Neural crest cell (in vitro differentiated cells): Measurements from ENCODE around the gene F11. TPM values are rescaled to one million over a fixed set of nuclear protein-coding genes. Genes with fewer than 3 reads are reported as not detected.

Experiments
- DNase-seq: peaks from one replicate; pipeline ENCODE4 v3.0.0; 2021; ENCODE audit warnings: low read depth, mixed read lengths, low spot score
- H3K27ac Mint-ChIP-seq: one replicate; pipeline ENCODE4 v1.8.0; 2021; ENCODE audit warnings: mild to moderate bottlenecking, mixed read lengths; ENCODE audit not compliant: unreplicated experiment
- H3K27me3 Mint-ChIP-seq: 2 replicates; pipeline ENCODE4 v1.8.0; 2021; ENCODE audit warnings: low read depth, mild to moderate bottlenecking, mixed read lengths
- H3K36me3 Mint-ChIP-seq: 2 replicates; pipeline ENCODE4 v1.8.0; 2021; ENCODE audit warnings: low read depth, mild to moderate bottlenecking, mixed read lengths
- H3K4me1 Mint-ChIP-seq: 2 replicates; pipeline ENCODE4 v1.8.0; 2021; ENCODE audit warnings: mixed read lengths
- H3K4me3 Mint-ChIP-seq: one replicate; pipeline ENCODE4 v1.8.0; 2021; ENCODE audit warnings: mild to moderate bottlenecking, mixed read lengths
- H3K9me3 Mint-ChIP-seq: 2 replicates; pipeline ENCODE4 v1.8.0; 2021; ENCODE audit warnings: mixed read lengths
- total RNA-seq: library from RNA; stranded (reverse); gene quantifications from 2 replicates; pipeline ENCODE4 v1.2.1, GENCODE V29; 2021
- TF ChIP-seq, protein P1 (sequence below): fragments of 200-600 bp; sonication (generic); conservative IDR thresholded peaks from 2 replicates; pipeline ENCODE4 v1.5.0; 2021; ENCODE audit warnings: antibody characterized with exemption, mild to moderate bottlenecking

F11 gene
- total RNA-seq, 1 donor from 2014 or later: not detected

DNA sequence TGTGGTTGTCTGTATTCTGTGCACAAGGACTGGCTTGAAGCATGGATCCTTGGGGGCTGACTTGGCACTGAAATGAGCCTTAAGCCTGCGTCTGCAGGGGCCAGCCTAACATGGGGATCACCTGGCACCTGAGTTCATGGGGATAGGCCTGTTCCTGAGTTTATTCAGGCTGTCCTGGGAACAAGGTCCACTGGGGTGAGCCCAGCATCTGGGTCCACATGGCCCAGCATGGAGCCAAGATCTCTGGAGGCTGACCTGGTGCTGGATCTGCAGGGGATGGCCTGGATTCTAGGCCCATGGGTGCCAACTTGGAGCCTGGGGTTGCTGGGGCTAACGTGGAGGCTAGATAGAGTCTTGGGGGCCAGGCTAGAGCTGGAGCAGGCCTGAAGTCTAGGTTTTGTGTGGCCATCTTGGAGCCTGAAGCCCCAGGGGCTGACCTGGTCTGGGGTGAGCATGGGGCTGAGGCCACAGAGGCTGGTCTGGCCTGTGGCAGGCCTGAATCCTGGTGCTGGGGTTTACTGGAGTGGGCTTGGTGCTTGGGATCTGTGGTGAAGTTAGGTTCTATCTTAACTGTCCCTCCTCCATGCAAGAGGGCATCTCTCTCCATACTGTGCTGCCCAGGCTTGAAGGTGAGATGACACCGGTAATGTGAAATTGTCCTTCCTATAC is 39.3 kb upstream of the F11 start:
- Mint-ChIP-seq H3K27me3 (no peaks in the 10 kb centered on the region), H3K36me3 (peaks cover 19% of the 10 kb centered on the region), H3K4me3 (no peak overlapping the region), H3K27ac (no peak overlapping the region), H3K9me3 (peaks cover 14% of the 10 kb centered on the region), H3K4me1 (no peaks in the 10 kb centered on the region)
- DNase-seq: no peak
- TF ChIP-seq, protein P1, sequence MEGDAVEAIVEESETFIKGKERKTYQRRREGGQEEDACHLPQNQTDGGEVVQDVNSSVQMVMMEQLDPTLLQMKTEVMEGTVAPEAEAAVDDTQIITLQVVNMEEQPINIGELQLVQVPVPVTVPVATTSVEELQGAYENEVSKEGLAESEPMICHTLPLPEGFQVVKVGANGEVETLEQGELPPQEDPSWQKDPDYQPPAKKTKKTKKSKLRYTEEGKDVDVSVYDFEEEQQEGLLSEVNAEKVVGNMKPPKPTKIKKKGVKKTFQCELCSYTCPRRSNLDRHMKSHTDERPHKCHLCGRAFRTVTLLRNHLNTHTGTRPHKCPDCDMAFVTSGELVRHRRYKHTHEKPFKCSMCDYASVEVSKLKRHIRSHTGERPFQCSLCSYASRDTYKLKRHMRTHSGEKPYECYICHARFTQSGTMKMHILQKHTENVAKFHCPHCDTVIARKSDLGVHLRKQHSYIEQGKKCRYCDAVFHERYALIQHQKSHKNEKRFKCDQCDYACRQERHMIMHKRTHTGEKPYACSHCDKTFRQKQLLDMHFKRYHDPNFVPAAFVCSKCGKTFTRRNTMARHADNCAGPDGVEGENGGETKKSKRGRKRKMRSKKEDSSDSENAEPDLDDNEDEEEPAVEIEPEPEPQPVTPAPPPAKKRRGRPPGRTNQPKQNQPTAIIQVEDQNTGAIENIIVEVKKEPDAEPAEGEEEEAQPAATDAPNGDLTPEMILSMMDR: no peak

DNA sequence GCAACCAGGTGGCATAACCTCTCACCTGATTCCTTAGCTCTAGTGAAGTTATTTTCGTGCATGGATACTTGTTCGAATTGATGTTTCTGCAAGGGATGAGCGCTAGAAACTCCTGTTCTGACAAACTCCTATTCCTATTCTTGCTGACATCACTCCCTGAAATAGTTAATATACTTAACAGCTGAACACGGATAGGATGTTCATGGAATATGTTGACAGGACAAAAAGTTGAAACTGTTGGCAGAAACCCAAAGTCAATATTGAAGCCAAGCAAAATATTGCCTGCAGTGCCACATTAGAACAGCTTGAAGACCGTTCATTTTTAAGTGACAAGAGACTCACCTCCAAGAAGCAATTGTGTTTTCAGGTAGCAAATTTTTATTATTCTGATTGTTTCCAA is 38.8 kb upstream of the F11 start, which contains the start of gene KLKB1:
Gene KLKB1, plus strand, starts transcription at position 287 of the 400 bp plus-strand sequence. CDS start 689 bp downstream, outside the sequence.
- Mint-ChIP-seq H3K36me3 (peaks cover 19% of the 10 kb centered on the region), H3K27ac (no peak within 1 kb of the TSS), H3K9me3 (peaks cover 14% of the 10 kb centered on the region), H3K27me3 (no peaks in the 10 kb centered on the region), H3K4me1 (no peaks in the 10 kb centered on the region), H3K4me3 (no peak within 1 kb of the TSS)
- TF ChIP-seq, protein P1: no peak
- DNase-seq: no peak

DNA sequence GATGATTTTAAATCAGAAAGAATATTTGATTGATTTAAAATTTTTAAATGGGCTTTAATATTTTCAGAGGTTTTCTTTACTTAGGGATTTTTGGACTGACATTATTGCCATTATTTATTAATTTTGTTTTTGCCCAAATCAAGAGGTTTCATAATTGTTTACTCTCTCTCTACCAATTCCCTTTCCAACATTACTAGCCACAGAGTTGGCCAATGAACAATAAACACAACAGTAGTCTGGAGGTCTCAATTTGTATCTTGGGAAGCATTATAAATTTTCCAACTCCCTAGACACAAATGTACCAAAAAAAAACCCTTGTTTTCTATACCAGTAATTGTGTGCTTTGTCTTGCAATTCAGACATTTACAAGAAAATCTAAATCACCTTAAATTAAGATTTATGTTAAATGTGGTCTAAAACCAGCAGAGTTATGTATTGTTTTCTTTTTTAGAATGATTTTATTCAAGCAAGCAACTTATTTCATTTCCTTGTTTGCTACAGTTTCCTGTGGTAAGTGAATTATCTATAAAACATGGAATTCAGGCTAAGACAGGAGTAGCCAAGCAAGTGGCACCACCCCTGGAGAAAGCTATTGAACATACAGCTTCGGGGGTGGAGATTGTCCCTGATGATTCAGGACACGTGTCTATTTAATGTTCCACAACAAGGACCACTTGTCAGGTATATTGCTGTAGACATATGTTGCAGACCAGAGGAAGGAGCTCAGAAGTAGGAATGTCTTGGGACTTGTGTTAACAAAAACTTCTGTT is 38.1 kb upstream of the F11 start:
- H3K4me1 Mint-ChIP-seq: no peaks in the 10 kb centered on the region
- H3K36me3 Mint-ChIP-seq: peaks cover 18% of the 10 kb centered on the region
- no peak for DNase-seq
- TF ChIP-seq, protein P1: no peak
- H3K27me3 Mint-ChIP-seq: no peaks in the 10 kb centered on the region
- H3K4me3 Mint-ChIP-seq: no peak overlapping the region
- H3K27ac Mint-ChIP-seq: no peak overlapping the region
- H3K9me3 Mint-ChIP-seq: peaks cover 14% of the 10 kb centered on the region

DNA sequence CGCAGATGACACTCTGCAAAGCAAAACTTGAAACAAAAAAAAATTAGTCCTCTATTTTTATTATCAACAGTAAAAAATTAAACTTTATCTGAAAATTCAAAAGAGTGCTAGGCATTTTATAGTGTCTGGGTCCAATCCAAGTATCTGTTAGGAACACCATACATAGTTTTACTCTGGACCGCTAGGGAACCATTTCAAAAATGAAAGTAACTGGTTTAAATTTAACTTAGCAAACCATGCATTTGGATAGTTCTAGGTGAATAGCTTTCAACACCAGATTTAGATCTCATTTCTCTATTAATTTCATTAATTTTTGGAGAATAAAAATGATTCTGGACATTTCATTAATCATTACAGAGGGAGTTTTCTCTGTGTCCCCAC is 37.5 kb upstream of the F11 start:
- TF ChIP-seq, protein P1: no peak
- Mint-ChIP-seq H3K4me1 (no peaks in the 10 kb centered on the region), H3K27ac (no peak overlapping the region), H3K27me3 (no peaks in the 10 kb centered on the region), H3K9me3 (peaks cover 11% of the 10 kb centered on the region), H3K36me3 (peaks cover 13% of the 10 kb centered on the region), H3K4me3 (no peak overlapping the region)
- DNase-seq: no peak

DNA sequence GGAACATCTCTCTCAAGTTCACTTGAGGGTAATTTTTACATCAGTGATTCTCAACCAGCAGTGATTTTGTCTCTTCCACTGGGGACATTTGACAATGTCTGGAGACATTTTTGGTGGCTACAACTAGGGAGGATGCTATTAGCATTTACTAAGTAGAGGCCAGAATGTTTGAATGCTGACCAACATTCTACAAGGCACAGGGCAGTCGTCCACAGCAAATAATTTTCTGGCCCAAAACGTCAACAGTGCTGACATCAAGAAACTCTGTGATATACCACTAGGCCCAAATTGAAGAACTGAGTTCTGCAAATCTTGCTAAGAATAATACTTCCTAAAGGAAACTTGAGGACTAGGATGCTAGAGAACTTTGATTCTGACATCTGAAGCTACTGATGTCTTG is 31.6 kb upstream of the F11 start:
- TF ChIP-seq, protein P1: no peak
- Mint-ChIP-seq H3K36me3 (no peaks in the 10 kb centered on the region), H3K9me3 (peaks cover 2% of the 10 kb centered on the region), H3K4me1 (no peaks in the 10 kb centered on the region), H3K27me3 (no peaks in the 10 kb centered on the region), H3K4me3 (no peak overlapping the region), H3K27ac (no peak overlapping the region)
- DNase-seq: no peak
